ENCODE measurements around the gene KDELR3. TPM values are rescaled to one million over a fixed set of nuclear protein-coding genes. Genes with fewer than 3 reads are reported as not detected.

KDELR3 gene
- total and polyA plus RNA-seq, 2 experiments from 2014 or later, result 5.6 to 5.7 TPM

DNA sequence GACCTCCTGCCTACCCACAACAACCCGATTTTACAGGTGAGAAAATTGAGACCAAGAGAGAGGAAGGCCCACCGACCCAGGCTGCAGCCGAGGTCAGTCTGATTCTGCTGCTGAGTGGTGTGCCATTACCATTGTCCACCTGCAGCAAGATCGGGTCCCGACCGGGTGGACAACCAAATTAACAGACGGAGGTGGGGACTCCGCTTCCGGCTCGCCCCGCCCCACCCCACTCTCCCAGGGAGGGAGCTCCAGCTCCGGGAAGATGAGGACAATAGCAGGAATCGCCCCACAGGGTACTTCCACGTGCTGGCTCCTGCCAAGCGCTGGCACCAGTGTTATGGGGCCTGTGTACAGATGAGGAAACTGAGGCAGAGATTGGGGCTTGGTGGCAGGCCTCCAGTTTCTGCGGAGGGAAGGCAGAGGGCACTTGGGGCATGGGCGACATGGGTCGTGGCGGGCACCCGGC, 425 bp upstream of the KDELR3 start:
- no peaks in the 10 kb centered on the region for H4K20me1 ChIP-seq (replicated peaks; ENCODE audit: insufficient read depth)
- Mint-ChIP-seq H3K4me3 (peak overlapping the region; percentile 74), H3K27ac (no peak overlapping the region), H3K36me3 (ENCODE audit: low read depth) (no peaks in the 10 kb centered on the region), H3K27me3 (ENCODE audit: insufficient read depth, low read depth, poor library complexity) (peaks cover 52% of the 10 kb centered on the region), H3K9me3 (no peaks in the 10 kb centered on the region; the same call in 2 of the 3 replicates), H3K4me1 (peaks cover 18% of the 10 kb centered on the region)
- DNase-seq (ENCODE audit: low spot score), result peak; percentile 47
- ATAC-seq, result peak; percentile 4; the same call in 1 of the 3 replicates
- H3K27ac ChIP-seq (ENCODE audit: low read depth), result no peak overlapping the region
- peak overlapping the region; percentile 99 for H2AFZ ChIP-seq
- no peaks in the 10 kb centered on the region for H3K36me3 ChIP-seq (ENCODE audit: insufficient read depth)
- H3K27me3 ChIP-seq (ENCODE audit: insufficient read depth), result peaks cover 56% of the 10 kb centered on the region
- peaks cover 14% of the 10 kb centered on the region for H3K4me1 ChIP-seq (ENCODE audit: insufficient read depth)
- H3K4me3 ChIP-seq, result peak overlapping the region; percentile 76
- TF ChIP-seq JUNB (IDR thresholded peaks at IDR 0.05; ENCODE audit: unreplicated experiment) (no peak), STAT1 (IDR thresholded peaks at IDR 0.05; ENCODE audit: unreplicated experiment) (no peak), POLR2AphosphoS5 (IDR thresholded peaks at IDR 0.05; ENCODE audit: low read depth) (0 out of 2 replicates have a peak, but pooled peaks have one; percentile 2), EZH2phosphoT487 (IDR thresholded peaks at IDR 0.05; ENCODE audit: unreplicated experiment) (no peak), EZH2 (IDR thresholded peaks at IDR 0.05; ENCODE audit: low read depth, unreplicated experiment) (no peak), ZNF331 (CRISPR knock-in tag; IDR thresholded peaks at IDR 0.05; ENCODE audit: low read depth) (no peak), CREB1 (CRISPR knock-in tag; IDR thresholded peaks at IDR 0.05; ENCODE audit: low read depth) (no peak)
- TF ChIP-seq, protein P1, sequence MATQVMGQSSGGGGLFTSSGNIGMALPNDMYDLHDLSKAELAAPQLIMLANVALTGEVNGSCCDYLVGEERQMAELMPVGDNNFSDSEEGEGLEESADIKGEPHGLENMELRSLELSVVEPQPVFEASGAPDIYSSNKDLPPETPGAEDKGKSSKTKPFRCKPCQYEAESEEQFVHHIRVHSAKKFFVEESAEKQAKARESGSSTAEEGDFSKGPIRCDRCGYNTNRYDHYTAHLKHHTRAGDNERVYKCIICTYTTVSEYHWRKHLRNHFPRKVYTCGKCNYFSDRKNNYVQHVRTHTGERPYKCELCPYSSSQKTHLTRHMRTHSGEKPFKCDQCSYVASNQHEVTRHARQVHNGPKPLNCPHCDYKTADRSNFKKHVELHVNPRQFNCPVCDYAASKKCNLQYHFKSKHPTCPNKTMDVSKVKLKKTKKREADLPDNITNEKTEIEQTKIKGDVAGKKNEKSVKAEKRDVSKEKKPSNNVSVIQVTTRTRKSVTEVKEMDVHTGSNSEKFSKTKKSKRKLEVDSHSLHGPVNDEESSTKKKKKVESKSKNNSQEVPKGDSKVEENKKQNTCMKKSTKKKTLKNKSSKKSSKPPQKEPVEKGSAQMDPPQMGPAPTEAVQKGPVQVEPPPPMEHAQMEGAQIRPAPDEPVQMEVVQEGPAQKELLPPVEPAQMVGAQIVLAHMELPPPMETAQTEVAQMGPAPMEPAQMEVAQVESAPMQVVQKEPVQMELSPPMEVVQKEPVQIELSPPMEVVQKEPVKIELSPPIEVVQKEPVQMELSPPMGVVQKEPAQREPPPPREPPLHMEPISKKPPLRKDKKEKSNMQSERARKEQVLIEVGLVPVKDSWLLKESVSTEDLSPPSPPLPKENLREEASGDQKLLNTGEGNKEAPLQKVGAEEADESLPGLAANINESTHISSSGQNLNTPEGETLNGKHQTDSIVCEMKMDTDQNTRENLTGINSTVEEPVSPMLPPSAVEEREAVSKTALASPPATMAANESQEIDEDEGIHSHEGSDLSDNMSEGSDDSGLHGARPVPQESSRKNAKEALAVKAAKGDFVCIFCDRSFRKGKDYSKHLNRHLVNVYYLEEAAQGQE (IDR thresholded peaks at IDR 0.05; ENCODE audit: unreplicated experiment), result no peak
- peak overlapping the region; percentile 88 for H3K4me2 ChIP-seq
- no peaks in the 10 kb centered on the region for H3K9me2 ChIP-seq (ENCODE audit: insufficient read depth)
- peaks cover 23% of the 10 kb centered on the region for H3F3A ChIP-seq (replicated peaks; ENCODE audit: low read depth)
- H3K79me2 ChIP-seq (replicated peaks; ENCODE audit: insufficient read depth), result no peaks in the 10 kb centered on the region

DNA sequence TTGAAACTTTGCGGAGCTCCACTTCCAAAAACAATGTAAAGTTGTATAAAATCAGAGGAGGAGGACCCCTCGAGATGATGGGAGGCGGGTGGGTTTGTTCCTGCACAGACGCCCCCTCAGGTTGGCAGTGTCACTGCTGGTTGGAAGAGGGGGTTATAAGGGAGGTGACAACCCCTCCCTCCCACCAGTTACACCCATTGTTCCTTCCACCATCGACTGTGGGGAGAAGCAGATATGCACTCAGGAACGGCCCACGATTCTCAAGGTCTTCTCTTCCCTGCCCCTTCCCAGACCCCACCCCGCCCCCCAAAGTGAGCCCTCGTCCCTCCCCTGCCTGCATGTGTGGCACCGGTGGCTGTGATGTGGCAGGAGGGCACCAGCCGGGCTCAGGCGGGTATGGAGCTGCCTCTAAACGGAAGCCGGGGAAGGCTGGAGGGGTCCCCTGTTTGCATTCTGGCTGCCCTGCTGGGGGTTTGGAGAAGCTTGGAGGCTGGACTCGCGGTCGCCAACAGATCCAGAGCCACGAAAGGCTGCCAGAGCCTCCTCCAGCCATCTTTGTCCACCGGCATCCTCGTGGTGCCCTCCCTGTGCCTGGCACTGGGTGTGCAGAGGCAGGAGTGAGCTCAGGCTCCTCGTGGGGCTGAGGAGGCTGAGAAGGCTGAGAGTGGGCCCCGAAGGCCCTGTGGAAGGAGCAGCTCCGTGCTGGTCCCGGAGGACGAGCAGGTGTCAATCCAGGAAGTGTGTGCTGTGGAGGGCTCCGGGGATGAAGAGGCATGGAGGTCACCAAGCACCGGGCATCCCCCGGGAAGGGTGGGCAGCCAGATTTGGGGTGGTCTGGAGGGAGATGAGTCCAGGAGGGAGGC, 778 bp downstream of the KDELR3 start:
- Histone ChIP-seq H3K27ac (ENCODE audit: low read depth) (no peak overlapping the region), H2AFZ (peak overlapping the region; percentile 99)
- peak; percentile 59 for DNase-seq (ENCODE audit: low spot score)

More for the DNA sequence above, 778 bp downstream of the KDELR3 start:
- H3F3A ChIP-seq (replicated peaks; ENCODE audit: low read depth), result peaks cover 21% of the 10 kb centered on the region
- TF ChIP-seq, protein P1 (IDR thresholded peaks at IDR 0.05; ENCODE audit: unreplicated experiment), result no peak
- TF ChIP-seq, protein P2, sequence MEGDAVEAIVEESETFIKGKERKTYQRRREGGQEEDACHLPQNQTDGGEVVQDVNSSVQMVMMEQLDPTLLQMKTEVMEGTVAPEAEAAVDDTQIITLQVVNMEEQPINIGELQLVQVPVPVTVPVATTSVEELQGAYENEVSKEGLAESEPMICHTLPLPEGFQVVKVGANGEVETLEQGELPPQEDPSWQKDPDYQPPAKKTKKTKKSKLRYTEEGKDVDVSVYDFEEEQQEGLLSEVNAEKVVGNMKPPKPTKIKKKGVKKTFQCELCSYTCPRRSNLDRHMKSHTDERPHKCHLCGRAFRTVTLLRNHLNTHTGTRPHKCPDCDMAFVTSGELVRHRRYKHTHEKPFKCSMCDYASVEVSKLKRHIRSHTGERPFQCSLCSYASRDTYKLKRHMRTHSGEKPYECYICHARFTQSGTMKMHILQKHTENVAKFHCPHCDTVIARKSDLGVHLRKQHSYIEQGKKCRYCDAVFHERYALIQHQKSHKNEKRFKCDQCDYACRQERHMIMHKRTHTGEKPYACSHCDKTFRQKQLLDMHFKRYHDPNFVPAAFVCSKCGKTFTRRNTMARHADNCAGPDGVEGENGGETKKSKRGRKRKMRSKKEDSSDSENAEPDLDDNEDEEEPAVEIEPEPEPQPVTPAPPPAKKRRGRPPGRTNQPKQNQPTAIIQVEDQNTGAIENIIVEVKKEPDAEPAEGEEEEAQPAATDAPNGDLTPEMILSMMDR (conservative IDR thresholded peaks at IDR 0.05; ENCODE audit: low read depth in 2 of 2), result peak; percentile 47 to 51
- peak overlapping the region; percentile 76 for H3K4me3 ChIP-seq
- H3K27me3 ChIP-seq (ENCODE audit: insufficient read depth), result peaks cover 46% of the 10 kb centered on the region
- Mint-ChIP-seq H3K27me3 (ENCODE audit: insufficient read depth, low read depth, poor library complexity) (peaks cover 41% of the 10 kb centered on the region), H3K4me1 (peaks cover 10% of the 10 kb centered on the region), H3K9me3 (no peaks in the 10 kb centered on the region; the same call in 2 of the 3 replicates), H3K36me3 (ENCODE audit: low read depth) (no peaks in the 10 kb centered on the region), H3K27ac (no peak overlapping the region), H3K4me3 (peak overlapping the region; percentile 74)
- H3K4me1 ChIP-seq (ENCODE audit: insufficient read depth), result peaks cover 11% of the 10 kb centered on the region
- peak overlapping the region; percentile 88 for H3K4me2 ChIP-seq
- no peaks in the 10 kb centered on the region for H3K9me2 ChIP-seq (ENCODE audit: insufficient read depth)
- H4K20me1 ChIP-seq (replicated peaks; ENCODE audit: insufficient read depth), result no peaks in the 10 kb centered on the region
- H3K79me2 ChIP-seq (replicated peaks; ENCODE audit: insufficient read depth), result no peaks in the 10 kb centered on the region
- peak; percentile 44 for ATAC-seq
- no peaks in the 10 kb centered on the region for H3K36me3 ChIP-seq (ENCODE audit: insufficient read depth)
